Activated gamma-delta T cell treated with Interleukin-2 at 50 U/mL for 16 hours (primary cell): ENCODE results near the gene C11orf21.
"Not testable (repeated sequence)": the region's sequence is repeated elsewhere in the genome, so short reads cannot be mapped to it uniquely, and the experiment has no call there.

Experiments
- DNase-seq: peaks from one replicate; pipeline ENCODE4 v3.0.0-alpha.2; 2020

C11orf21 gene

DNA sequence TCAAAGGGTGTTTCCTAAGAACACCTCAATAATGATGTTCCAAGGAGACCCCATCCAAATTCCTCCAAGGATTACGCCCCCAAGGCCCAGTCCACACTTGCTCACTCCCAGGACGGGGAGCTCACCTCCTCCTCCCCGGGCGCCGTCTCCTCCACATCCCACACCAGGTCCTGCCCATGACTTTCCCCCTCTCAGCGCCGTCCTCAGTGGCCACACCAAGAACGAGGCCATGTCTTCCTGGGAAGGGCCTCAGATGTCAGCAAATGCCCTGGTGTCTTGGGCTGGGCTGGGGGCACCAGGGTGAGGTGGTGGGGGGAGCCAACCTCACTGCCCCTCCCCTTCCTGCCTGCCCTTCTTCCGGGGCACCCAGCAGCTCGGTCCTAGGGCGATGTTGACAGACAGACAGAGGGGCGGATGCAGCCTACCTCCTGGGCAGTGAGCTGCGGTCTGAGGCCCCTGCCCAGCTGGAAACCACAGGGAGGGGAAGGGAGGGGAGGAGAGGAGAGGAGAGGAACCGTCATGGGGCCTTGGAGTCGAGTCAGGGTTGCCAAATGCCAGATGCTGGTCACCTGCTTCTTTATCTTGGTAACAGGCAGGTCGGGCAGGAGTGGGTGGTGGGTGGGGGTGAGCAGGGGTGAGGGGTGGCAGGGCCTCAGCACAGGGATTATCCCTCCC lies at the start of gene C11orf21, which contains the start of gene TSPAN32:
Gene C11orf21 (minus strand): TSS at position 288 of the 675 bp plus-strand sequence. CDS start 110 bp downstream, at position 178.
Gene TSPAN32 (plus strand): TSS at position 383 of the 675 bp plus-strand sequence. CDS start 137 bp downstream, at position 520.
- DNase-seq, result peak; percentile 63

DNA sequence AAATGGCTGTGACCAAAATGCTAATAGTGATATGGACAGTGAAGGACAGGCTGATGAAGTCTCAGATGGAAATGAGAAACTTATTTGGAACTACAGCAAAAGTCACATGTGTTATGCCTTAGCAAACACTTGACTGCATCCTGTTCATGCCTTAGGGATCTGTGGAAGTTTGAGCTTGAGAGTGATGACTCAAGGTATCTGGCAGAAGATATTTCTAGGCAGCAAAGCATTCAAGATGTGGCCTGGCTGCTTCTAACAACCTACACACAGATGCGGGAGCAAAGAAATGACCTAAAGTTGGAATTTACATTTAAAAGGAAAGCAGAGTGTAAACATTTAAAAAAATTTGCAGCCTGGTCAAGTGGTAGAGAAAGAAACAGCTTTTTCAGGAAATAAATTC lies 47.3 kb upstream of the C11orf21 start:
- DNase-seq, result no peak

DNA sequence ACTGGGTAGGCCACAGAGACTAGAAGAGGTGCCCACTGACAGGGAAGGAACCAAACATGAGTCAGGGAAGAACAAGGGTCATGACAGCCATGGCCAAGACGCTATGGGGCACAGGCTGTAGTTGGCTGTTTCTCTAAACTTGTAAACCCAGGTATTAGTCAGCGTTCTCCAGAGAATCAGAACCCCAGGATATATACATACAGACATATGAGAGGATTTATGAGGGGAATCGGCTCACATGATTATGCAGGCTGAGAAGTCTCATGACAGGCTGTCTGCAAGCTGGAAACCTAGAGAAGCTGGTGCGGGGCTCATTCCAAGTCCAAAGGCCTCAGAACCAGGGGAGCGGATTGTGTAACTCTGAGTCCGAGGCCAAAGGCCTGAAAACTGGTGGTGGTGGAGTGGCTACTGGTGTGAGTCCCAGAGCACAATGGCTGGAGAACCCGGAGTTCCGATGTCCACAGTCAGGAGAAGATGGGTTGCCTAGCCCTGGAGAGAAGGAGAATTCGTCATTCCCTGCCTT lies 45.7 kb upstream of the C11orf21 start:
- no peak for DNase-seq

DNA sequence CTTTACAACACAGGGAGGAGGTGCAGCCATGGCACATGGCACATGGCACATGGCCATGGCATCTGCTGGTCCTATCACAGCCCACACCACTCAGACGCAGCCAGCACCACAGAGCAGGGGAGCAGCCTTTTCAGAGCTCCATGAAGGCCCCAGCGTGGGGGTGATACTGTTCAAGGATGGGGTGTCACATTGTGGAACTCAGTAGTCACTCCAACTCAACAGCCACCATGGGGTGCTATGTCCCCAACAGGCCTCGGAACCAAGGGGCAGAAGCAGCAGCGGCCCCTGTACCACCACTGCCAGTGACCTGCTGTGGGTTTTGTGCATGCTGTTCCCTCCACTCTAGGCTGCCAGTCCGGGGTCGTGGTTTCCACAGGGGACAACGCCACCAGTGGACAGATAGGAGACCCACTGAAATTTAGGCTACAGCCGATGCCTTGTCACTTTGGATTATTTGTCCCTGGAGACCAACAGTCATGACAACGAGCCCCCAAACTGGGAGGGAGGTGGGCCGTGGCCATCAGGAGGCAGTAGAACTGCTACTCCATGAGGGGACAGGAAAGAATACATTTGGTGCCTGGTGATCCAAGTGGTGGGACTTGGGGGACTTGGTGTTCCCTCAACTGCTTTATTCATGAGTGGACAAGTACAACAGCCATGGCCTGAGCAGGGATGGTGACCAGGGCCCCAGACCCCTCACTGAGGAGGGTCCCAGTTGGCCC lies 45.0 kb upstream of the C11orf21 start:
- no peak for DNase-seq

DNA sequence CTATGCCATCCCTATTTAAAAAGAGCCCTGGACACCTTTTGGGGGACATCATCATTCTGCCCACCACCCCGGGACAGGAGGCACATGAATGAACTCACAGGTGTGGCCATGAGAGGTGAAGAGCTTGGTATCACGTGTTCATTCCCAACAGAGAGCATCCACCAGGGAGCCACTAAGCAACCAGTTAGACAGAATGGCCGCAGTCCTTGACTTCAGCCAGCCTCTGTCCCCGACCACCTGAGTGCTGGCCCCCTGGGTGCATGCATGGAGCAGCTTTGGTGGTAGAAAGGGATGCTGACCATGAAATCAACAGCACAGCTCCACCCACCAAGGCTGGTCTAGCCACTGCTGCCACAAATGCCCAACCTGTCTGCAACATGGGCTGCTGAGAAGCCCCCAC lies 44.3 kb upstream of the C11orf21 start:
- DNase-seq, result no peak

DNA sequence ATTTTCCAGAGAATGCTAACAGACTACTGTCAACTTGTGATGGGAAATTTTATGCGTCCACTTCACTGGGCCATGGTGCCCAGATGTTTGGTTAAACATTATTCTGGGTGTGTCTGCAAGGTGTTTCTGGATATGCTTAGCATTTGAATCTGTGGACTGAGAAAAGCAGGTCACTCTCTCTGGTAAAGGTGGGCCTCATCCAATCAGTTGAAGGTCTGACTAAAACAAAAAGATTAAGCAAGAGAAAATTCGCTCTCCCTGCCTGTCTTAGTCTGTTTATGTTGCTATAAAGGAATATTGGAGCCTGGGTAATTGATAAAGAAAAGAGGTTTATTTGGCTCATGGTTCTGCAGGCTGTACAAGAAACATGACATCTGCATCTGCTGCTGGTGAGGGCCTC lies 43.3 kb upstream of the C11orf21 start:
- no peak for DNase-seq

DNA sequence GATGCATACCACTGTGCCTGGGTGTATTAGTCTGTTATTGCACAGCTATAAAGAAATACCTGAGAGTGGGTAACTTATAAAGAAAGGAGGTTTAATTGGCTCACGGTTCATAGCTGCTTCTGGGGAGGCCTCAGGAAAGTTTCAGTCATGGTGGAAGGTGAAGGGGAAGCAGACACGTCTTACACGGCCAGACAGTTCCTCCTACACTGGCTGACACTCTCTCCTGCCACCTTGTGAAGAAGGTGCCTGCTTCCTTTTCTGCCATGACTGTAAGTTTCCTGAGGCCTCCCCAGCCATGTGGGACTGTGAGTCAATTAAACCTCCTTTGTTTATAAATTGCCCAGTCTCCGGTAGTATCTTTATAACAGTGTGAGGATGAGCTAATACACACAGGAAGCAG lies 41.8 kb upstream of the C11orf21 start:
- DNase-seq, result no peak

DNA sequence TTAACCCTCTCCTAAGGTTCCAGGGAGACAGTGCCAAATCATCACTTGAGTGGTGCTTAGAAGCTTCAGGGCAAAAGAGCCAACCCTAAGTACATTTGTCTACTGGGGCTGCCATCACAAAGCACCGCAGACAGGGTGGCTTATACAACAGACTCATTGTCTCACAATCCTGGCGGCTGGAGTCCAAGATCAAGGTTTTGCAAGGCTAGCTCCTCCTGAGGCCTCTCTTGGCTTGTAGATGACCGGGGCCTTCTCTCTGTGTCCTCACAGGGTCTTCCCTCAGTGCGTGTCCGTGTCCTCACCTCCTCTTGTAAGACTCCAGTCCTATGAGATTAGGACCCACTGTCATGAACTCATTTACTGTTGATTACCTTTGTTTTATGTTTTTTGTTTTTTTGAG lies 41.3 kb upstream of the C11orf21 start:
- no peak for DNase-seq

DNA sequence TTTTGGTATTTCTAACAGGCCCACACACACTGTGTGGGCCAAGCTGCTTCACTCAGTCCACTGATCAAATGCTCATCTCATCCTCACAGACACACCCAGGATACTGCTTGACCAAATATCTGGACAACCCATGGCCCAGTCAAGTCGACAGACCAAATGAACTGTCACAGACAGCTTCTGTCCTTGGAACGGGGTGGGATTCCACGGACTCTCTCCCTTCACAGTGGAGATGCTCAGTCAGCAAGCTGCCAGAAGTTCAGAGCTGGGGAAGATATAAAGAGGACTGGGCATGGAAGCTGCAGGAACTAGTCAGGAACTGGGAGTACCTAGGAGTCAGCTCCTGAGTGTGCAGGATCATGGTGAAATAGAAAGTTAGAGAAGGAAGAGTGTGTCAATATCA lies 40.8 kb upstream of the C11orf21 start:
- no peak for DNase-seq

DNA sequence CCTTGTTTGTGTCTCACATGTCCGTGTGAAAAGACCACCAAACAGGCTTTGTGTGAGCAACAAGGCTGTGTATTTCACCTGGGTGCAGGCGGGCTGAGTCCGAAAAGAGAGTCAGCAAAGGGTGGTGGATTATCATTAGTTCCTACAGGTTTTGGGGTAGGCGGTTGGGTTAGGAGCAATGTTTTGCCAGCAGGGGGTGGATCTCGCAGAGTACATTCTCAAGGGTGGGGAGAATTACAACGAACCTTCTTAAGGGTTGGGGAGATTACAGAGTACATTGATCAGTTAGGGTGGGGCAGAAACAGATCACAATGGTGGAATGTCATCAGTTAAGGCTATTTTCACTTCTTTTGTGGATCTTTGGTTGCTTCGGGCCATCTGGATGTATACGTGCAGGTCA lies 37.0 kb upstream of the C11orf21 start:
- not testable (repeated sequence) for DNase-seq

DNA sequence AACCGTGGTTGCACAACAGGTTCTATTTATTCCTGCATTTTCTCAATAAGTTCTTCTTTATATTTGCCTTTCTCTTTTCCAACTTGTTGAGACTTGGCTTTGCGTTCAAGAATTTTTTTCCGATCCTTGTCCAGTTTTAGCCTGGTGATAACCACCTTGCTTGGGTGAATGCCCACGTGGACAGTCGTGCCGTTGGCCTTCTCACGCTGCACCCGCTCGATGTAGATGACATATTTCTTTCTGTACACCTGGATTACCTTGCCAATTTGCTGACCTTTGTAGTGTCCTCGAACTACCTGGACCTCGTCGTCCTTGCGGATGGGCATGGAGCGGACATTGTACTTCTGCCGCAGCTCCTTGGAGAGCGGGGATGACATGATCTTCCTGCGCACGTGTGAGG lies 33.6 kb upstream of the C11orf21 start:
- not testable (repeated sequence) for DNase-seq

DNA sequence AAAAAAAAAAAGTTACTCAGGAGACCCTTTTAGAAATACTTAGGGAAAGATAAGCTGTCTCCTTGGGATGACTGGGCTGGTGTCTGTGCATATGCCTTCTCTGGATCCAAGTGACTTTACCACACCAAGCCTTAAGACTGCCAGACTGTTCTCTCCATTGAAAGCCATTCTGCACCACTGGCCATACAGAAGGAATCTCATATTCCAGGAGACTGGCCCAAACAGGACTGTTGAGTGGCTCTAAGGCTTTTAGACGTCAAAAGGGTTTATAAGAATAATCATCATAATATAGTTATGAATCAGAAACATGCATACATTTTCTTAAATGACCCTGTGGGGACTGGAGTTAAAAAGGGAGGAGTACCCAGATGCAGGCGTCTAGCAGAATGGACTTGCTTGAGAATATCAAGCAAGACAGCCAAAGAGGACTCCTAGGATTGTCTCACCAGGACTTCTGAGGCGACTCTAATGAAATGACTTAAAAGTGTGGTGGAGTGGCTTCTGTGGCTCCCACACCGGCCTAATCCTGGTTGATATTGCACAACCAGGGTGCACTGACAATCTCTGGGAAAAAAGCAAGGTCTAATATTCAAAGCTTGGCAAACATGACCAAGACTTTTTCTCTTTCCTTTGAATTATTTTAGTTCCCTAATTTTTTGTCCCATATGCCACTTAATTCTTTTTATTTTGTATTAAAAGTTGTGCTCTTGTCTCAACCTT lies 31.9 kb upstream of the C11orf21 start:
- DNase-seq, result not testable (repeated sequence)

DNA sequence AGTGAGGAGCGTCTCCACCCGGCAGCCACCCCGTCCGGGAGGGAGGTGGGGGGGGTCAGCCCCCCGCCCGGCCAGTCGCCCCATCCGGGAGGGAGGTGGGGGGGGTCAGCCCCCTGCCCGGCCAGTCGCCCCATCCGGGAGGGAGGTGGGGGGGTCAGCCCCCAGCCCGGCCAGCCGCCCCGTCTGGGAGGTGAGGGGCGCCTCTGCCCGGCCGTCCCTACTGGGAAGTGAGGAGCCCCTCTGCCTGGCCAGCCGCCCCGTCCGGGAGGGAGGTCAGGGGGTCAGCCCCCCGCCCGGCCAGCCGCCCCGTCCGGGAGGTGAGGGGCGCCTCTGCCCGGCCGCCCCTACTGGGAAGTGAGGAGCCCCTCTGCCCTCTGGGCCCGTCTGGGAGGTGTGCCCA lies 30.9 kb upstream of the C11orf21 start:
- DNase-seq, result not testable (repeated sequence)

DNA sequence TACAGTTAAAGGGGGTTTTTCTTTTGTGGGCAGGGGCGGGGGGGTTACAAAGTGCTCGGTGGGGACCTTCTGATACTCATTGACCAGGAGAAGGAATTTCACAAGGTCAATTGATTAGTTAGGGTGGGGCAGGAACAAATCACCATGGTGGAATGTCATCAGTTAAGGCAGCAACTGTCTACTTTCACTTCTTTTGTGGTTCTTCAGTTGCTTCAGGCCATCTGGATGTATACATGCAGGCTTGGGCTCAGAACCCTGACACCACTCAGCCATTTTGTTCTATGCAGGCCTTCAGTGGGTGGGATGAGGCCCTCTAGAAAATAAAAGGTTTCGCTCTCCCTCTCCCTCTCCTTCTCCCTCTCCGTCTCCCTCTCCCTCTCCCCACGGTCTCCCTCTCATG lies 29.7 kb upstream of the C11orf21 start:
- no peak for DNase-seq

DNA sequence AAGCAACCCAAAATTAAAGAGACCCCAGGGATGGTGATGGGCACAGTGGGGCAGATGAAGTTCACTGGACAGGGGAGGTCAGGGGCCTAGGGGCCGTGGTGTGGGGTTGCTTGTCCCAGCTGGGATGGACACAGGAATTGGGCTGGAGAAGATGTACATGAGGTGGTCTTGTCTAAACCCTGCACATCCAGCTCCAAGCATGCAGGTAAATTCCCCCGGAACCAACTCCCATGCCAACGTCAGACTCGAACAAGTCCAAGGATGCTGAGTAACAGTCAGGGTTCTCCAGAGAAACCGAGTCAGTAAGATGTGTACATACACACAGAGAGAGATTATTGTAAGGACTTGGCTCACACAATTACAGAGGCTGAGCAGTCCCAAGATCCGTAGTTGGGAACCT lies 29.0 kb upstream of the C11orf21 start:
- no peak for DNase-seq

DNA sequence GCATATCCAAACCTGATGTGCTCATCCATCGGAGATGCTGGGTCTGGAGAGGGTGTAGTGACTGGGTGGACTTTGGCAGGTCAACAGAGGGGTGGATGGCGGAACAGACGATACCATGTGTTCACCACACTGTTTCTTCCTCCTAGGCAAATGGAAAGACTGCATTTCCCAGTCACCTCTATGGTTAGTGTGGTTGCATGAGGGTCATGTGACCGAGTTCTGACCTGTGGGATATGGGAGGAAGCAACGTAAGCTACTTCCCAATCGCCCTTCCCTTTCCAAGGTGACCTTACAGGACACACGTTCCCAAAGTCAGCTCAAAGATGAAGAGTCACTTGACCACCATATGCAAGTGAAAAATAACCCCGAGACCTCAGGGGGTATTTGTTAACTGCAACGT lies 27.8 kb upstream of the C11orf21 start:
- no peak for DNase-seq

DNA sequence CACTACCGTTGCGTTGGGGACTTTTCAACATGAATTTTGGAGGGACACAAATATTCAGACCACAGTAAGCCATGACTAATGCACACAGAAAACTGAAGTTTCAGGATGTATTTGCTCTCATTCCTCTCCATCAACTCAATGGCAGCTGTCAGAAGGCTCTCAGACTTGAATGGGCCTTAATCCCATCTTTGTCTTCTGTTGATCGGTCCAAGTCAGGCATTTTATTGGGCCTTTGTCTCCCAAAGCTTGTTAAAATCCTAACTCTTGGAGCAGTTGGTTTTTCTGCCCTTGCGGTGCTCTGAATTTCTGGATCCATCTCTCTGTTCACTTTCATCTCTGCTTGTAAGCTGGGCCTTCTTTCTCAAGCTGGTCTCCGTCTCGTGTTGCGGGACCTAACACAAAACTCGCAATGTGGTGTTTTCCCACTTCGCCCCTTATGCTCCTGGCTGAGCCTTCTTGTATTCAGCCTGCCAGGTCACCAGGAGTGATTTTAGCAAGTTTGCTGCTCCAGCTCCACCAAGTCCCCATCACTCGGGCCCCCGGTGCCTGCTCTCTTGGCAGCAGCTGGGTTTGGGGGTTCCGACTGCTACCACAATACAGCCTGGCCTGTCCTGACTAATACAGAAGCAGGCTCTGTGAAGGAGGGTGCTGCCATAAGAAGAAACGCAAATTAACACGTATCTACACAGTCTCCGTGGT lies 27.1 kb upstream of the C11orf21 start:
- no peak for DNase-seq

DNA sequence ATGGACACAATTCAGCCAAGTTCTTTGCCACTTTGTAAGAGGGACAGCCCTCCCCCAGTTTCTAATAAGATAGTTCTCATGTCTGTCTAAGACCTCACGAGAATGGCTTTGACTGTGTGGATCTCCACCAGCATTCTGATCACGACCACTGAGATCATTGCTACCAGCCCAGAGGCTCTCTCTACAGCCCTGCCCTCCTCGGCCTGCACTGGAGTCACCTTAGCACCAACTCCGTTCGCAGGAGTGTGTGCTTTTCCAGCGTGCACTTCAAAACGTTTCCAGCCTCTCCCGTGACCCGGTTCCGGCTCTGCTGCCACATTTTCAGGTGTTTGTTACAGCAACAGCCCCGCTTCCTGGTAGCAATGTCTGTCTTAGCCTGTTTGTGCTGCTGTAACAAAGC lies 26.3 kb upstream of the C11orf21 start:
- DNase-seq, result no peak

DNA sequence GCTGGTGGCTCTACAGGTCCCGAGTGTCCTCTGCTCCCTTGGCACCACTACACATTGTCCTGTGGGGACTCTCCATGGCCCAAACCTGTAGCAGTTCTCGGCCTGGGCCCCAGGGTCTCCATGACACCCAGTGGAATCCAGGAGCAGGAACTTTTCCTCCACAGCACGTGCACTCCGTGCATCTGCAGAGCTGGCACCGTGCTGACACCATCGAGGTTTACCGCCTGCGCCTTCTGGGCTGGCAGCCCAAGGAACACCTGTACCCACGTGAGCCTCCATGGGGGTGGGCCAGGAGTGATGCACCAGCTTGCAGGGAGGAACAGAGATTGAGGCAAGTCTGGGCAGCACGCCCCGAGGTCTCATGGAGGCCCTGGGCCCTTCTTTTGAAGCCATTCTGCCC lies 25.3 kb upstream of the C11orf21 start:
- DNase-seq, result no peak

DNA sequence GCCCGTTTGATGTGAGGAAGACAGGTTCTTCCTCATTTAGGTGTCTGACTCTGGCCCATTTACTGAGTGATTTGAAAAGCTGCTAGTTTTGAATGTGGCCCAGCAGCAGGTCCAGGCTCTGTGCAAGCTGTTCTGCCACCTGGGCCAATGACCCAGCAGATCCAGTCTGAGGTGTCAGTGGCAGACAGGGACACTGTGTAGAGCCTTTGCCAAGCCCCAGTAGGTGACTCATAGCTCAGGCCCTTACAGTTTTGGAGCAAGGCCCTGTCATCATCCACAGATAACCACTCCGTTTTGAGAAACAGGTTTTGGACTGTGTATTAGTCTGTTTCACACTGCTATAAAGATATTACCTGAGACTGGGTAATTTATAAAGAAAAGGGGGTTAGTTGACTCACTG lies 24.0 kb upstream of the C11orf21 start:
- no peak for DNase-seq

DNA sequence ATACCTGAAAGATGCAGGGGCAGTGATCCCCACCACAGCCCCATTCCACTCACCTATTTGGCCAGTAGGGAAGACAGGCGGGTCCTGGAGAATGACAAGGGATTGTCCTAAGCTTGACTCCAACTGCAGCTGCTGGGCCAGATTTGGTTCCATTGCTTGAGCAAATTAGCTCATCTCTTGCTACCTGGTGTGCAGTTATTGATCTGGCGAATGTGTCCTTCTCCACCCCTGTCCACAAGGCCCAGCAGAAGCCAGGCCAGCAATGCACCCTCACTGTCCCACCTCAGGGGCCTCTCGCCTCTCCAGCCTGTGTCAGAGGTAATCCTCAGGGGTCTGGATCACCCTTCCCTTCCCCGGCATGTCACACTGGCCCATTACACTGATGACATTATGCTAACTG lies 23.4 kb upstream of the C11orf21 start:
- no peak for DNase-seq

DNA sequence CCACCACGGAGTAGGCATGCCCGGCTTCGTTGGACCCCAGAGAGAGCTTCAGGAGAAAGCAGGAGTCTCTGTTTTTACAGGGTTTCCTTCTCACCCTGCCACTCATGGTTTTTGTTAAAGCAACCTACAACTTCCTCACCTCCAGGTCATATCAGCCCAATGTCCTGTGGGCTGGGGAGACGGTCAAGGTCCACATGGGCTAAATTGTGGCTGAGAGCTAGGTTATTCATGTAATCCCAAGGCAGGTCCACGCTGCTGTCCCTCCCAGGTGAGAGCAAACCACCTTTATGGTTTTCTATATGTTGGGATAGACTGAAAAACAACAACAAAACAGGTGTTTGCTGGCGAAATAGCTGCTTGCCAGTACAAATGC lies 19.6 kb upstream of the C11orf21 start:
- DNase-seq, result no peak
